H1 (cell line): Measurements from ENCODE around the gene RAB40C. TPM values are rescaled to one million over a fixed set of nuclear protein-coding genes. Genes with fewer than 3 reads are reported as not detected.

ENCODE experiments used
- CTCF ChIA-PET: fragments of 300-600 bp; sonication (Branson Sonifier 250); formaldehyde crosslinking; loops from one replicate; lab custom pipeline; 2021; ENCODE audit not compliant: partially characterized antibody; lab: Charles Lee
- POLR2A ChIA-PET: fragments of 300-600 bp; sonication (Branson Sonifier 250); formaldehyde crosslinking; loops from one replicate; lab custom pipeline; 2021; ENCODE audit warnings: inconsistent platforms; ENCODE audit not compliant: partially characterized antibody; lab: Charles Lee
- DNase-seq, 2 experiments: peaks; one replicate each; pipeline versions ENCODE4 v3.0.0 to v3.0.0-alpha.2; 2010 to 2022; ENCODE audit warnings: low spot score in 2 of 2, low read depth in 1 of 2, mixed read lengths in 1 of 2
- FAIRE-seq: peaks from 2 replicates; lab custom pipeline; 2011; peaks lifted over from hg19 to GRCh38; lab: Jason Lieb, UNC
- H2AFZ ChIP-seq: 2 replicates; pipeline ENCODE4 v1.8.1; 2012; ENCODE audit warnings: low read length, inconsistent platforms
- H2AK5ac ChIP-seq: 2 replicates; pipeline ENCODE4 v1.6.1; 2013; ENCODE audit warnings: low read depth, low read length
- H2BK120ac ChIP-seq: replicated peaks from 2 replicates; pipeline ENCODE3; 2013; ENCODE audit warnings: low read depth, low read length, inconsistent platforms
- H2BK12ac ChIP-seq: 2 replicates; pipeline ENCODE4 v1.6.1; 2013; ENCODE audit warnings: low read depth, low read length
- H2BK15ac ChIP-seq: 2 replicates; pipeline ENCODE4 v1.6.1; 2013; ENCODE audit warnings: low read length
- H2BK20ac ChIP-seq: 2 replicates; pipeline ENCODE4 v1.6.1; 2013; ENCODE audit warnings: low read length
- H2BK5ac ChIP-seq: 2 replicates; pipeline ENCODE4 v1.6.1; 2013; ENCODE audit warnings: low read depth, low read length
- H3K14ac ChIP-seq: 2 replicates; pipeline ENCODE4 v1.6.1; 2013; ENCODE audit warnings: inconsistent platforms; ENCODE audit not compliant: insufficient read length
- H3K18ac ChIP-seq: 2 replicates; pipeline ENCODE4 v1.6.1; 2013; ENCODE audit warnings: low read length; ENCODE audit errors: extremely low read depth
- H3K23ac ChIP-seq: 2 replicates; pipeline ENCODE4 v1.6.1; 2013; ENCODE audit warnings: inconsistent platforms; ENCODE audit not compliant: insufficient read length
- H3K23me2 ChIP-seq: 2 replicates; pipeline ENCODE4 v1.6.1; 2013; ENCODE audit warnings: low read depth, low read length
- H3K27ac ChIP-seq: 2 replicates; pipeline ENCODE4 v1.6.1; 2011; ENCODE audit warnings: low read depth, low read length, inconsistent platforms
- H3K27me3 ChIP-seq, 4 experiments: replicated peaks in 1 of 4; 1 replicate in 1 of 4; 2 replicates in 3 of 4; pipeline versions ENCODE4 v1.6.1 to v1.8.1; 2011 to 2013; ENCODE audit warnings: low read length in 3 of 4, mild to moderate bottlenecking in 3 of 4, inconsistent platforms in 2 of 4, mixed read lengths in 2 of 4, moderate library complexity in 1 of 4; ENCODE audit not compliant: control insufficient read depth in 3 of 4, insufficient read depth in 3 of 4; ENCODE audit errors: extremely low read depth in 1 of 4
- H3K36me3 ChIP-seq, 4 experiments: 2 replicates each; pipeline versions ENCODE4 v1.6.1 to v1.8.1; 2011 to 2013; ENCODE audit warnings: mild to moderate bottlenecking in 4 of 4, low read length in 3 of 4, moderate library complexity in 2 of 4, control low read depth in 1 of 4, inconsistent platforms in 1 of 4; ENCODE audit not compliant: insufficient read depth in 4 of 4, control insufficient read depth in 2 of 4
- H3K4ac ChIP-seq: replicated peaks from 2 replicates; pipeline ENCODE3; 2013; ENCODE audit warnings: low read length, low read depth, mixed read lengths, inconsistent platforms; ENCODE audit not compliant: insufficient read length
- H3K4me1 ChIP-seq, 4 experiments: replicated peaks in 1 of 4; 1 replicate in 1 of 4; 2 replicates in 3 of 4; pipeline versions ENCODE4 v1.6.1 to v1.8.1; 2011 to 2013; ENCODE audit warnings: low read length in 3 of 4, inconsistent platforms in 2 of 4, mixed read lengths in 1 of 4; ENCODE audit not compliant: insufficient read depth in 4 of 4, control insufficient read depth in 3 of 4
- H3K4me2 ChIP-seq, 2 experiments: 2 replicates each; pipeline versions ENCODE4 v1.6.1 to v1.8.1; 2011 to 2013; ENCODE audit warnings: low read depth in 2 of 2, low read length in 2 of 2, control low read depth in 1 of 2, inconsistent platforms in 1 of 2, mild to moderate bottlenecking in 1 of 2; ENCODE audit not compliant: insufficient read depth in 1 of 2
- H3K4me3 ChIP-seq, 4 experiments: fragments of 200-600, 300-600 bp in 1 of 4; sonication (generic), shearing (Covaris generic), sonication (Bioruptor Twin) in 1 of 4; 2 replicates each; pipeline versions ENCODE4 v1.5.1 to v1.8.1; 2011 to 2016; ENCODE audit warnings: low read length in 4 of 4, low read depth in 3 of 4, control low read depth in 2 of 4, inconsistent platforms in 2 of 4, mild to moderate bottlenecking in 2 of 4, mixed read lengths in 1 of 4, moderate library complexity in 1 of 4; ENCODE audit not compliant: insufficient read depth in 2 of 4; ENCODE audit errors: extremely low read depth in 1 of 4
- H3K56ac ChIP-seq: replicated peaks from 2 replicates; pipeline ENCODE3; 2013; ENCODE audit warnings: low read depth, mild to moderate bottlenecking, mixed read lengths, low read length, inconsistent platforms; ENCODE audit not compliant: insufficient read length
- H3K79me1 ChIP-seq: 2 replicates; pipeline ENCODE4 v1.6.1; 2013; ENCODE audit warnings: low read depth, low read length, control low read depth
- H3K79me2 ChIP-seq, 2 experiments: 2 replicates each; pipeline versions ENCODE4 v1.6.1 to v1.8.1; 2012 to 2013; ENCODE audit warnings: low read length in 2 of 2, mild to moderate bottlenecking in 2 of 2, inconsistent platforms in 1 of 2; ENCODE audit not compliant: insufficient read depth in 2 of 2, control insufficient read depth in 1 of 2
- H3K9ac ChIP-seq, 4 experiments: replicated peaks in 1 of 4; 1 replicate in 1 of 4; 2 replicates in 3 of 4; pipeline versions ENCODE4 v1.6.1 to v1.8.1; 2011 to 2013; ENCODE audit warnings: low read depth in 3 of 4, low read length in 3 of 4, control low read depth in 2 of 4, mild to moderate bottlenecking in 2 of 4, moderate library complexity in 2 of 4, inconsistent platforms in 1 of 4; ENCODE audit errors: extremely low read depth in 1 of 4
- H3K9me3 ChIP-seq, 2 experiments: 2 replicates each; pipeline versions ENCODE4 v1.6.1 to v1.8.1; 2012 to 2013; ENCODE audit warnings: mild to moderate bottlenecking in 2 of 2, moderate library complexity in 2 of 2, control low read depth in 1 of 2, inconsistent platforms in 1 of 2, low read depth in 1 of 2, low read length in 1 of 2, mixed read lengths in 1 of 2; ENCODE audit not compliant: insufficient read depth in 2 of 2
- H4K20me1 ChIP-seq, 2 experiments: replicated peaks in 1 of 2; 2 replicates each; pipeline versions ENCODE3 to v1.8.1; 2011 to 2013; ENCODE audit warnings: inconsistent platforms in 2 of 2, low read length in 2 of 2, mild to moderate bottlenecking in 1 of 2; ENCODE audit not compliant: insufficient read depth in 2 of 2, control insufficient read depth in 1 of 2
- H4K5ac ChIP-seq: 2 replicates; pipeline ENCODE4 v1.6.1; 2013; ENCODE audit warnings: low read length, low read depth, mixed read lengths, inconsistent platforms; ENCODE audit not compliant: insufficient read length
- H4K8ac ChIP-seq: 2 replicates; pipeline ENCODE4 v1.8.0; 2013; ENCODE audit warnings: mild to moderate bottlenecking, moderate library complexity, low read length, inconsistent platforms; ENCODE audit not compliant: insufficient read depth; ENCODE audit errors: extremely low read depth
- H4K91ac ChIP-seq: replicated peaks from 2 replicates; pipeline ENCODE3; 2013; ENCODE audit warnings: low read length, mixed read lengths, inconsistent platforms; ENCODE audit not compliant: insufficient read length
- BRCA1 ChIP-seq: IDR thresholded peaks from 2 replicates; pipeline ENCODE4 v1.6.1; 2012; ENCODE audit warnings: low read depth, low read length, improper control_type of control experiment
- EGR1 ChIP-seq: IDR thresholded peaks from 2 replicates; pipeline ENCODE4 v1.6.1; 2011; ENCODE audit warnings: low read depth, low read length, borderline replicate concordance
- FOSL1 ChIP-seq: IDR thresholded peaks from 2 replicates; pipeline ENCODE4 v1.6.1; 2011; ENCODE audit warnings: mild to moderate bottlenecking, low read depth, low read length, moderate library complexity; ENCODE audit not compliant: insufficient read depth
- HDAC2 ChIP-seq, 2 experiments: fragments of 300-600 bp in 1 of 2; sonication (generic) in 1 of 2; IDR thresholded peaks; 2 replicates each; pipeline ENCODE4 v1.6.1; 2011 to 2012; ENCODE audit warnings: low read depth in 2 of 2, low read length in 2 of 2, mild to moderate bottlenecking in 2 of 2, moderate library complexity in 2 of 2, borderline replicate concordance in 1 of 2, inconsistent platforms in 1 of 2
- PHF8 ChIP-seq: fragments of 200-600 bp; sonication (generic); conservative IDR thresholded peaks from 2 replicates; pipeline ENCODE4 v1.7.1; 2012; ENCODE audit warnings: low read depth, mild to moderate bottlenecking, inconsistent platforms, low read length, moderate library complexity
- POU5F1 ChIP-seq: IDR thresholded peaks from 2 replicates; pipeline ENCODE4 v1.6.1; 2011; ENCODE audit warnings: low read depth, mild to moderate bottlenecking, low read length, moderate library complexity
- RAD21 ChIP-seq, 2 experiments: IDR thresholded peaks in 1 of 2; conservative IDR thresholded peaks in 1 of 2; 2 replicates each; pipeline ENCODE4 v1.6.1; 2011; ENCODE audit warnings: low read depth in 2 of 2, low read length in 2 of 2, improper control_type of control experiment in 1 of 2, inconsistent platforms in 1 of 2, mild to moderate bottlenecking in 1 of 2, moderate library complexity in 1 of 2
- WGBS, 2 experiments: shearing (Covaris generic) in 1 of 2; methylation state at CpG; one replicate each; pipeline versions ENCODE4 v1.1.6 to v1.1.7; 2013 to 2015; ENCODE audit warnings: low lambda C conversion rate in 2 of 2, mixed read lengths in 2 of 2, inconsistent platforms in 1 of 2, low coverage in 1 of 2, missing lambda C conversion rate in 1 of 2; ENCODE audit not compliant: insufficient replicate concordance in 2 of 2, insufficient coverage in 1 of 2, insufficient read length in 1 of 2; ENCODE audit errors: extremely low coverage in 1 of 2, missing lambda C conversion rate in 1 of 2; 5-methylcytosine and 5-hydroxymethylcytosine counted together
- polyA plus RNA-seq, 7 experiments: library from polyadenylated mRNA; depleted of rRNA in 3 of 7; stranded (reverse) in 5 of 7; unstranded in 2 of 7; fragments of >200 nt in 5 of 7; fragments of 200-250 nt in 2 of 7; gene quantifications; 1 replicate in 5 of 7; 2 replicates in 1 of 7; 4 replicates in 1 of 7; pipeline versions ENCODE4 v1.2.1 to v1.2.3, GENCODE V29; 2011 to 2013; ENCODE audit warnings: missing spikeins in 2 of 7, mixed read lengths in 2 of 7
- total RNA-seq: library from RNA; stranded (reverse); fragmentation: NEBNext Ultra II Directional; extraction: Animal tissue kit (Norgen Biotek cat#: 25700); gene quantifications from 2 replicates; pipeline ENCODE4 v1.2.1, GENCODE V29; 2021
- TF ChIP-seq, protein P1 (sequence below): IDR thresholded peaks from 2 replicates; pipeline ENCODE4 v1.6.1; 2011; ENCODE audit warnings: low read depth, mild to moderate bottlenecking, low read length; ENCODE audit not compliant: insufficient read depth
- TF ChIP-seq, protein P2 (sequence below): IDR thresholded peaks from 2 replicates; pipeline ENCODE4 v1.6.1; 2012; ENCODE audit warnings: low read length, inconsistent platforms
- TF ChIP-seq, protein P3 (sequence below): IDR thresholded peaks from 2 replicates; pipeline ENCODE4 v1.6.1; 2012; ENCODE audit warnings: inconsistent platforms

RAB40C gene
- total and polyA plus RNA-seq, 2 of the 8 experiments (the other 6 are each of a cell fraction or from before 2014, with no cell fraction given) = 13.9 to 15.6 TPM

DNA sequence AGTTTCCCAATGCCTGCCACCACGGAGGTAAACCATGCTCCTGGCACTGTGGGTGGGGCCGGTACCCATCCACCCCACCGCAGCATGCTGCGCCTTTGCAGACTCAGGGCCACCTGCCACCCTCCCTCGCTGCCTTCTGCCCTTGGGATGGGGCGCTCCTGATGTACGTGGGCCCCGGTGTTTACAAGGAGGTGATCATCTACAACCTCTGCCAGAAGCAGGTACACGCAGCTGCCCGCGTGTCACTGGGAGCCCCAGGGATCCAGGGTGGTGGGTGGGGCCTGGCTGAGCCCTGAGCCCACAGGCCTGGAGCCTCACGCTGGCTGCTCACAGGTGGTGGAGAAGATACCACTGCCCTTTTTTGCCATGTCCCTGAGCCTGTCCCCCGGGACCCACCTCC lies 76.7 kb downstream of the RAB40C start:
- Histone ChIP-seq H2AK5ac (no peak overlapping the region), H3K4me1 (peaks cover 0 to 8% (median 5%) of the 10 kb centered on the region in 4 experiments; a peak in 5 of 7 replicates), H2AFZ (no peak overlapping the region), H2BK15ac (no peak overlapping the region), H4K8ac (no peak overlapping the region), H2BK120ac (no peak overlapping the region), H2BK12ac (no peak overlapping the region), H3K9me3 (no peaks in the 10 kb centered on the region), H4K91ac (no peak overlapping the region), H3K4ac (no peak overlapping the region), H3K56ac (no peak overlapping the region), H3K23me2 (peaks cover 5% of the 10 kb centered on the region; the same call in 1 of the 2 replicates), H3K36me3 (peaks cover 5 to 23% (median 19%) of the 10 kb centered on the region in 4 experiments; a peak in 6 of 8 replicates), H3K23ac (no peak overlapping the region), H3K18ac (no peak overlapping the region), H3K27ac (no peak overlapping the region), H2BK5ac (no peak overlapping the region), H3K27me3 (no peaks in the 10 kb centered on the region), H3K79me2 (peaks cover 0 to 13% of the 10 kb centered on the region in 2 experiments; a peak in 1 of 4 replicates), H4K5ac (no peak overlapping the region), H3K4me2 (no peak overlapping the region), H3K14ac (no peak overlapping the region), H3K9ac (no peak overlapping the region), H4K20me1 (peaks cover 3 to 15% of the 10 kb centered on the region in 2 experiments), H2BK20ac (no peak overlapping the region), H3K79me1 (peaks cover 13% of the 10 kb centered on the region), H3K4me3 (no peak overlapping the region)
- no peak for TF ChIP-seq POU5F1
- TF ChIP-seq BRCA1 = no peak
- TF ChIP-seq, protein P1, sequence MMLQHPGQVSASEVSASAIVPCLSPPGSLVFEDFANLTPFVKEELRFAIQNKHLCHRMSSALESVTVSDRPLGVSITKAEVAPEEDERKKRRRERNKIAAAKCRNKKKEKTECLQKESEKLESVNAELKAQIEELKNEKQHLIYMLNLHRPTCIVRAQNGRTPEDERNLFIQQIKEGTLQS = no peak
- TF ChIP-seq, protein P2, sequence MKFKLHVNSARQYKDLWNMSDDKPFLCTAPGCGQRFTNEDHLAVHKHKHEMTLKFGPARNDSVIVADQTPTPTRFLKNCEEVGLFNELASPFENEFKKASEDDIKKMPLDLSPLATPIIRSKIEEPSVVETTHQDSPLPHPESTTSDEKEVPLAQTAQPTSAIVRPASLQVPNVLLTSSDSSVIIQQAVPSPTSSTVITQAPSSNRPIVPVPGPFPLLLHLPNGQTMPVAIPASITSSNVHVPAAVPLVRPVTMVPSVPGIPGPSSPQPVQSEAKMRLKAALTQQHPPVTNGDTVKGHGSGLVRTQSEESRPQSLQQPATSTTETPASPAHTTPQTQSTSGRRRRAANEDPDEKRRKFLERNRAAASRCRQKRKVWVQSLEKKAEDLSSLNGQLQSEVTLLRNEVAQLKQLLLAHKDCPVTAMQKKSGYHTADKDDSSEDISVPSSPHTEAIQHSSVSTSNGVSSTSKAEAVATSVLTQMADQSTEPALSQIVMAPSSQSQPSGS = no peak
- TF ChIP-seq FOSL1 = no peak
- TF ChIP-seq EGR1 = no peak
- TF ChIP-seq RAD21 (IDR thresholded peaks at IDR 0.05 in 1 of 2, conservative IDR thresholded peaks at IDR 0.05 in 1 of 2; ENCODE audit: low read depth in 2 of 2, low read length in 2 of 2) = no peak
- no peak for TF ChIP-seq PHF8
- TF ChIP-seq, protein P3, sequence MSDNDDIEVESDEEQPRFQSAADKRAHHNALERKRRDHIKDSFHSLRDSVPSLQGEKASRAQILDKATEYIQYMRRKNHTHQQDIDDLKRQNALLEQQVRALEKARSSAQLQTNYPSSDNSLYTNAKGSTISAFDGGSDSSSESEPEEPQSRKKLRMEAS = no peak
- no peak for TF ChIP-seq HDAC2 (IDR thresholded peaks at IDR 0.05; ENCODE audit: borderline replicate concordance in 1 of 2, low read depth in 2 of 2, low read length in 2 of 2)
- ChIA-PET POLR2A (interaction anchor here (1.0 to 17.4 kb wide), 6 partner anchors 8 to 90 kb away, joined by 3 to 214 read pairs (median 5); partner anchors contain the start of genes JMJD8, RHBDL1, STUB1 and WFIKKN1), CTCF (interaction anchor here (1.3 to 12.0 kb wide), 6 partner anchors 12 to 90 kb away, joined by 3 to 104 read pairs (median 8); partner anchors contain the start of genes JMJD8, WDR24 and WDR90)
- FAIRE-seq = no peak
- no peak for DNase-seq
- 92% methylated on average over 13 of the region's 13 CpGs; no CpG with 5 or more reads in 1 of the 2 experiments for WGBS, 2 experiments
